ENCODE data around the gene MTHFS.

MTHFS gene

DNA sequence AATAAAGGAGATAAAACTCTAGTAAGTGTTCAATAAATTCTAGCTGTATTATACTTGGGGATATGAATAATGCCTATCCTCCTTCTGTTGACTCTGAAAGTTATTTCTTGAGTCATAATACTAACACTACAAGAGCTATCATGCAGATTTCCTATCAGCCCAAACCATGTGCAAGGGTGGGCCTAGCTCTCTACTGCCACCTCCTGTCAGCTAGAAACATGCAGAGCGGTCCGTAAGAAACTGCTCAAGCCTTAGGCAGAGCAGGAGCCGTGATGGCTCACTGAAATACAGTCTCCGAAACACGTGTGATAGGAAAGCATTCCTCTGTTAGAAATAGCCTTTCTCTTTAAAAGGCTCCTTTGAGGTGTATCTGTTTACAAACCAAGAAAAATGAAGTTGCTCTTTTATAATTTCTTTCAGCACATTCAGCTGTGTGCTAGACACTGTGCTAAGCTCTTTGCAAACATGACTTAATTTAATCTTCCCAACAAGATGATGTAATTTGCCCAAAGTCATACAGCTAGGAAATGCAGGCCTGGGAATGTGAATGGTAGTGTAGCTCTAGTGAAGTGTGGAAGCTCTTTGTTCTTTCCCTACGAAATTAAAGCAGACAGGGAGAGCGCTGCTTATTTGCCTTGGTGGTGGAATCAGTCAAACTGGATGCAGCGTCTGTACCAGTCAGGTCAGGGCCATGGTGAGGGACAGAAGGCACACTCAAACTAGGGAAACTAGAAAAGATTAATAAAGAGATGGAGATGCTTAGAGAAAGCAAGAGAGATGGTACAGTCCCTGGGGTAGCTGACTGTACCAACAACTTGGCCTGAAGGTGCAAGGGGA is 43.1 kb downstream of the MTHFS start:
- Histone ChIP-seq H3K4me2 (no peak overlapping the region), H3K9ac (no peak overlapping the region)
- TF ChIP-seq Cebpa-rat (IDR thresholded peaks at IDR 0.05), result no peak

GRCh38 chr15:79849789-79850188 is 47.0 kb downstream of the MTHFS start:
- Histone ChIP-seq H3K4me3 (no peak overlapping the region), H3K9me3 (replicated peaks in 1 of 11) (no peaks in the 10 kb centered on the region), H3K36me3 (peaks cover 9 to 43% (median 26%) of the 10 kb centered on the region in 11 experiments; a peak in 19 of 22 replicates), H3K27me3 (no peaks in the 10 kb centered on the region), H3K9ac (no peak overlapping the region), H3K4me1 (no peaks in the 10 kb centered on the region), H3K4me2 (no peak overlapping the region), H4K20me1 (peaks cover 0 to 7% (median 0%) of the 10 kb centered on the region in 11 experiments; a peak in 1 of 22 replicates), H3K27ac (no peak overlapping the region)
- no peak for TF ChIP-seq Cebpa-rat (IDR thresholded peaks at IDR 0.05)

More for the DNA sequence above, 43.1 kb downstream of the MTHFS start:
- Histone ChIP-seq H3K9me3 (replicated peaks in 1 of 11) (no peaks in the 10 kb centered on the region), H3K4me1 (peaks cover 0 to 4% (median 0%) of the 10 kb centered on the region in 10 experiments; a peak in 2 of 20 replicates), H4K20me1 (peaks cover 0 to 7% (median 0%) of the 10 kb centered on the region in 11 experiments; a peak in 1 of 22 replicates), H3K36me3 (peaks cover 0 to 17% (median 3%) of the 10 kb centered on the region in 11 experiments; a peak in 9 of 22 replicates), H3K27ac (no peak overlapping the region), H3K27me3 (no peaks in the 10 kb centered on the region), H3K4me3 (no peak overlapping the region)

DNA sequence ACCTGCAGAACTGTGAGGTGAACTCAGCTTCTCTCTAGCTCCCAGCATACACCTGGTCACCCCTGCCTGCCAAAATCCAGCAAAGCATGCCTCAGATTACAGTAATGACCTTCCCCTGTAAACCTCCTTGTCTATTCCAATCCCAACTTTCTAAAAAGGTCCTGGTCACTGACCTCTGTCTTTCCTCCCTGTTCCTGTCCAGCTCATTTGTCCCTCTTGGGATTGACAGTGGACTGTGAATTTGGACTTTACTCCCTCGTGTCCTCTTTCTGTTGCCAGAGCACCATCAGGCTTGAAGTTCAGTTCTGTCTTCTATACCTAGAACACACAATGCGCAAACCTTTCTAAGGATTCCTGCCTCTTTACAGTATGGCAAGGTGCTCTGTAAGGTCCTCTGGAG is 50.3 kb downstream of the MTHFS start:
- Histone ChIP-seq H3K9ac (no peak overlapping the region), H4K20me1 (peaks cover 0 to 2% (median 0%) of the 10 kb centered on the region in 11 experiments; a peak in 1 of 22 replicates), H3K27ac (no peak overlapping the region), H3K4me1 (no peaks in the 10 kb centered on the region), H3K36me3 (peaks cover 16 to 73% (median 37%) of the 10 kb centered on the region in 11 experiments; a peak in 20 of 22 replicates), H3K4me3 (no peak overlapping the region), H3K27me3 (no peaks in the 10 kb centered on the region), H3K4me2 (no peak overlapping the region), H3K9me3 (replicated peaks in 1 of 11) (no peaks in the 10 kb centered on the region)
- TF ChIP-seq Cebpa-rat (IDR thresholded peaks at IDR 0.05), result no peak

GRCh38 chr15:79844221-79844620 is 52.6 kb downstream of the MTHFS start:
- H3K4me2 ChIP-seq, result no peak overlapping the region
- TF ChIP-seq Cebpa-rat (IDR thresholded peaks at IDR 0.05), result no peak
- H3K4me3 ChIP-seq, result no peak overlapping the region
- H3K27me3 ChIP-seq, result no peaks in the 10 kb centered on the region
- H4K20me1 ChIP-seq, result no peaks in the 10 kb centered on the region; a peak in 1 of 22 replicates
- no peak overlapping the region for H3K9ac ChIP-seq
- H3K9me3 ChIP-seq (replicated peaks in 1 of 11), result no peaks in the 10 kb centered on the region
- H3K27ac ChIP-seq, result no peak overlapping the region
- no peaks in the 10 kb centered on the region for H3K4me1 ChIP-seq
- H3K36me3 ChIP-seq, result peaks cover 20 to 84% (median 42%) of the 10 kb centered on the region in 11 experiments; a peak in 20 of 22 replicates

DNA sequence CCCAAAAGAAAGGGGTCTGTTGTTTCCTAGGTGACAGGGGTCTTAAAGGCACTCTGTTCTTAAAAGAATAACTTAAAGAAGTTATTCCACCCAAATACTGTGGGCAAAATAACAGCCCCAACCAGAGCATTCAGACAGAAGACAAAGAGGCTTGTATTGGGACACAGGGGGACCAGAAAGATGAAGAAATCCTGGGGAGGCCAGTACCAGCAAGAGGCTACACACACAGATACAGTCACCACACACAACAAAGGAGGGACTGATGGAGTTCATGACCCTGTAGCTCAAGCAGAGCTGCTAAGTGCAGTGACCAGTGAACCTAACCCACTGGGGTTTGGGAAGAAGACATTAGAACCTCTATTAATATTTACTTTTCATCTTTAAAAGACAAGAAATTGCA is 59.0 kb downstream of the MTHFS start:
- Histone ChIP-seq H3K27ac (no peak overlapping the region), H3K36me3 (peaks cover 0 to 44% (median 18%) of the 10 kb centered on the region in 11 experiments; a peak in 17 of 22 replicates), H3K4me1 (peaks cover 0 to 6% (median 0%) of the 10 kb centered on the region in 10 experiments; a peak in 3 of 20 replicates), H3K4me3 (no peak overlapping the region), H3K4me2 (no peak overlapping the region), H3K9me3 (replicated peaks in 1 of 11) (no peaks in the 10 kb centered on the region), H4K20me1 (no peaks in the 10 kb centered on the region), H3K9ac (no peak overlapping the region), H3K27me3 (no peaks in the 10 kb centered on the region)
- no peak for TF ChIP-seq Cebpa-rat (IDR thresholded peaks at IDR 0.05)

DNA sequence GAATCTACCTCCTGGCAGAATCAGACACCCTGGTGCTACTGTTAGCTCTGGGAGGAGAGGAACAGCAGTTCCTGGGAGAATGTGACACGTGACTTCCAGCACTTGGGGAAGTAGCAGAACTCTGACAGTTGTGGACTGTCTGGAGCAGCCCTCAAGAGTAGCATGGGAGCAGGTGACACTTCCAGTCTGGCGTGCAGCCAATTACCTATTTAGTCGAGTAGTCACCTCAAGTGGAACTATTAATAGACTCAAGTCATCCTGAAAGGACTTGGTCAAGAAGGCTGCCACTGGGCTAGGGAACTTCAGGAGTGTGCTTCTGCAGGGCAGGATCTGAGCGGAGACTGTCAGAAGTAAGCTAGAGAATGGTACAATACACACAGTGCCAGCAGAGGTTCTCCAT is 62.3 kb downstream of the MTHFS start:
- Histone ChIP-seq H4K20me1 (no peaks in the 10 kb centered on the region), H3K27ac (no peak overlapping the region)
- TF ChIP-seq Cebpa-rat (IDR thresholded peaks at IDR 0.05), result no peak

DNA sequence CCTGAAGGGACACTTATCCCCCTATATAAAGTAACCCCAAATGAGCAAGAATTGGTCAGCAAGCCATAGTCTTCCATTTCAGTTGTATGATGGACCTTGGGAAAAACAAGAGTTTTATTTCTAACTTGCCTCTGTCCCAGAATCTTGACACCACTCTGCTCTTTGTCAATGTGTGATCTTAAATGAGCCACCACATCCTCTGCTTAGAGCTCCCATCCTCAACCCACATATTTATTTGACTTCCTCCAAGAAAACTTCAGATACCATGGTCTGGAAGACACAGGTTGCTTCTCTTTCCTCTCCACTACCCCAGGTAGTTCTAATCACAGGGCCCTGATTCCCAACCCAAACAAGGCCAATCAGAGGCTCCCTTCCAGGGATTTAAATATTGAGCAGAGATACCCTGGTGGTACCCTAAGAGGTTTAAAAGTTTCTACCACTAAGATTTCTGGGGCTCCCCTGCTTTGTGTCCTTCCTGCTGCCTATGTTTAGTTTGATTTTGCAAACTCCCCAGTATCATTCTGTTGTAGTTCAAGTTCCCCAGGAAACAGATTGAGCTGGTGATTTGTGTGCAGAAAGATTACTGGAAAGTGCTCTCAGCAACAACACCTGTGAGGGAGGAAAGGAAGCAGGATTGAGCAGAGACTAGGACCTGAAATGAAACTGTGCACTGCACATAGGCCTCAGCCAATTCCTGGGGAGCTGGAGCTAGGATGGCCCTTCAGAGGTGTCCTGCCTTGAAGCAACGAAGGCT is 64.3 kb downstream of the MTHFS start:
- no peak overlapping the region for H3K4me2 ChIP-seq
- H3K36me3 ChIP-seq, result peaks cover 0 to 15% (median 0%) of the 10 kb centered on the region in 11 experiments; a peak in 3 of 22 replicates
- TF ChIP-seq Cebpa-rat (IDR thresholded peaks at IDR 0.05), result no peak
- H3K9ac ChIP-seq, result no peak overlapping the region
- no peaks in the 10 kb centered on the region for H3K27me3 ChIP-seq
- peaks cover 0 to 6% (median 0%) of the 10 kb centered on the region in 10 experiments; a peak in 5 of 20 replicates for H3K4me1 ChIP-seq
- no peaks in the 10 kb centered on the region for H4K20me1 ChIP-seq
- no peak overlapping the region for H3K4me3 ChIP-seq
- H3K9me3 ChIP-seq (replicated peaks in 1 of 11), result no peaks in the 10 kb centered on the region; a peak in 1 of 22 replicates
- H3K27ac ChIP-seq, result no peak overlapping the region

More for the DNA sequence above, 62.3 kb downstream of the MTHFS start:
- no peak overlapping the region for H3K4me3 ChIP-seq
- 0 out of 22 replicates have a peak overlapping the region, but pooled peaks of 1 of the 11 experiments have one; percentile 26 for H3K4me2 ChIP-seq
- peaks cover 0 to 6% (median 0%) of the 10 kb centered on the region in 10 experiments; a peak in 5 of 20 replicates for H3K4me1 ChIP-seq
- H3K9me3 ChIP-seq (replicated peaks in 1 of 11), result no peaks in the 10 kb centered on the region
- H3K9ac ChIP-seq, result no peak overlapping the region
- H3K36me3 ChIP-seq, result peaks cover 0 to 20% (median 11%) of the 10 kb centered on the region in 11 experiments; a peak in 14 of 22 replicates
- H3K27me3 ChIP-seq, result no peaks in the 10 kb centered on the region

DNA sequence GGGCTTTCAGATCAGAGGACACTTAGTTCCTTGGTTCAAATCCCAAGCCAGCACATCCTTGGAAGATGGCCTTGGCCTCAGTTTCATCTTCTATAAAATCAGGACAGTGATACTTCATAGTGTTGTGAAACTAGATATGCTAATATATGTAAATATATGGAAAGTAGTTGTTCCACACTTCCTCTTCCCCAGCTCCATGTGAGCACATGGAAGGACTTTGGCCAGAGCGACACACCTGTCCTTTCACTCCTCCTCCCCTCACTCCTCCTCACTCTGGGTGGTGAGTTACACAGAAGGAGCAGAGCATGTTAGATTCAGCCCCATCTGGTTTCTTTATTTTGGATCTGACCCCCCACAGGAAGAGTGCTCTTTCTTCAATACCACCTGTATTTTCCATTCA is 65.2 kb downstream of the MTHFS start:
- peaks cover 0 to 6% (median 0%) of the 10 kb centered on the region in 10 experiments; a peak in 5 of 20 replicates for H3K4me1 ChIP-seq
- H3K36me3 ChIP-seq, result peaks cover 0 to 15% (median 0%) of the 10 kb centered on the region in 11 experiments; a peak in 3 of 22 replicates
- H3K4me2 ChIP-seq, result no peak overlapping the region
- no peak for TF ChIP-seq Cebpa-rat (IDR thresholded peaks at IDR 0.05)
- H3K4me3 ChIP-seq, result no peak overlapping the region
- no peaks in the 10 kb centered on the region for H4K20me1 ChIP-seq
- H3K27ac ChIP-seq, result no peak overlapping the region
- no peak overlapping the region for H3K9ac ChIP-seq
- no peaks in the 10 kb centered on the region; a peak in 1 of 22 replicates for H3K9me3 ChIP-seq (replicated peaks in 1 of 11)
- H3K27me3 ChIP-seq, result no peaks in the 10 kb centered on the region

DNA sequence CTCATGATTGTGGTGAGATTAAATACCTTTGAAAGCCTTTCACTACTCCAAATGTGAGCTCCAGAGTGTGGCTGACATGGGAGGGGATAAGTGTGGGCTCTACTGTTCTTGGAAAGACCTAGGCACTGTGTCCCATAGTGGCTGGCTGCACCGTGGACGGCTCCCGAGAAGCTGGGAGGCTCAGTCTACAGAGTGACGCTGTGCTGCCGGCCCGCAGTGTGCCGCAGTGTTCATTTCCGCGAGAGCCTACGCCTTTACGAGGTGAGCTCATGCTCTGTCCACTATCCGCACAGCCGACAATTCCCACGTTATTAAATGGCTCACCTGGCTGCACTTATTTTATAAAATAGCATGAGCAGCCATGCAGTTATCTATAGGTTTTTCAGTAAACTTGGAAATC is 66.9 kb downstream of the MTHFS start:
- no peak overlapping the region for H3K4me2 ChIP-seq
- no peak overlapping the region for H3K9ac ChIP-seq
- TF ChIP-seq Cebpa-rat (IDR thresholded peaks at IDR 0.05), result no peak

More for the DNA sequence above, 66.9 kb downstream of the MTHFS start:
- Histone ChIP-seq H3K4me1 (peaks cover 0 to 6% (median 0%) of the 10 kb centered on the region in 10 experiments; a peak in 5 of 20 replicates), H3K27me3 (no peaks in the 10 kb centered on the region), H3K36me3 (peaks cover 0 to 15% (median 0%) of the 10 kb centered on the region in 11 experiments; a peak in 3 of 22 replicates), H3K4me3 (no peak overlapping the region), H3K9me3 (replicated peaks in 1 of 11) (no peaks in the 10 kb centered on the region; a peak in 1 of 22 replicates), H4K20me1 (no peaks in the 10 kb centered on the region), H3K27ac (no peak overlapping the region)

Data from BLaER1 treated with 17β-estradiol and CSF1 and Interleukin-3, amounts not matched to agents 10 nM and 100 nM (cell line).